Nephron progenitor cell (in vitro differentiated cells): ENCODE results near the gene MGLL.

Experiments
- DNase-seq: peaks from one replicate; pipeline ENCODE4 v3.0.0; 2021
- H3K27ac Mint-ChIP-seq: 2 replicates; pipeline ENCODE4 v1.8.0; 2021; ENCODE audit warnings: mild to moderate bottlenecking, moderate library complexity, mixed read lengths
- H3K27me3 Mint-ChIP-seq: 2 replicates; pipeline ENCODE4 v1.8.0; 2021; ENCODE audit warnings: mild to moderate bottlenecking, low read depth, mixed read lengths; ENCODE audit not compliant: poor library complexity
- H3K36me3 Mint-ChIP-seq: 2 replicates; pipeline ENCODE4 v1.8.0; 2021; ENCODE audit warnings: low read depth, mixed read lengths
- H3K4me1 Mint-ChIP-seq: 2 replicates; pipeline ENCODE4 v1.8.0; 2021; ENCODE audit warnings: mixed read lengths
- H3K4me3 Mint-ChIP-seq: 2 replicates; pipeline ENCODE4 v1.8.0; 2021; ENCODE audit warnings: mild to moderate bottlenecking, moderate library complexity, mixed read lengths
- H3K9me3 Mint-ChIP-seq: 2 replicates; pipeline ENCODE4 v1.8.0; 2021; ENCODE audit warnings: mild to moderate bottlenecking, moderate library complexity, mixed read lengths
- TF ChIP-seq, protein P1 (sequence below): fragments of 200-600 bp; sonication (generic); IDR thresholded peaks from 2 replicates; pipeline ENCODE4 v1.5.0; 2021; ENCODE audit warnings: antibody characterized with exemption

MGLL gene

GRCh38 chr3:127676921-127677351 is 145.4 kb downstream of the MGLL start:
- peaks cover 42% of the 10 kb centered on the region for H3K4me1 Mint-ChIP-seq
- H3K27ac Mint-ChIP-seq, result no peak overlapping the region
- H3K36me3 Mint-ChIP-seq, result no peaks in the 10 kb centered on the region
- TF ChIP-seq, protein P1, sequence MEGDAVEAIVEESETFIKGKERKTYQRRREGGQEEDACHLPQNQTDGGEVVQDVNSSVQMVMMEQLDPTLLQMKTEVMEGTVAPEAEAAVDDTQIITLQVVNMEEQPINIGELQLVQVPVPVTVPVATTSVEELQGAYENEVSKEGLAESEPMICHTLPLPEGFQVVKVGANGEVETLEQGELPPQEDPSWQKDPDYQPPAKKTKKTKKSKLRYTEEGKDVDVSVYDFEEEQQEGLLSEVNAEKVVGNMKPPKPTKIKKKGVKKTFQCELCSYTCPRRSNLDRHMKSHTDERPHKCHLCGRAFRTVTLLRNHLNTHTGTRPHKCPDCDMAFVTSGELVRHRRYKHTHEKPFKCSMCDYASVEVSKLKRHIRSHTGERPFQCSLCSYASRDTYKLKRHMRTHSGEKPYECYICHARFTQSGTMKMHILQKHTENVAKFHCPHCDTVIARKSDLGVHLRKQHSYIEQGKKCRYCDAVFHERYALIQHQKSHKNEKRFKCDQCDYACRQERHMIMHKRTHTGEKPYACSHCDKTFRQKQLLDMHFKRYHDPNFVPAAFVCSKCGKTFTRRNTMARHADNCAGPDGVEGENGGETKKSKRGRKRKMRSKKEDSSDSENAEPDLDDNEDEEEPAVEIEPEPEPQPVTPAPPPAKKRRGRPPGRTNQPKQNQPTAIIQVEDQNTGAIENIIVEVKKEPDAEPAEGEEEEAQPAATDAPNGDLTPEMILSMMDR, result no peak
- H3K27me3 Mint-ChIP-seq, result peaks cover 36% of the 10 kb centered on the region
- no peak for DNase-seq
- H3K9me3 Mint-ChIP-seq, result no peaks in the 10 kb centered on the region
- no peak overlapping the region for H3K4me3 Mint-ChIP-seq

GRCh38 chr3:127676456-127676855 is 145.9 kb downstream of the MGLL start:
- Mint-ChIP-seq H3K27ac (no peak overlapping the region), H3K9me3 (no peaks in the 10 kb centered on the region), H3K27me3 (peaks cover 38% of the 10 kb centered on the region), H3K36me3 (no peaks in the 10 kb centered on the region), H3K4me3 (no peak overlapping the region), H3K4me1 (peaks cover 41% of the 10 kb centered on the region)
- no peak for DNase-seq
- TF ChIP-seq, protein P1, result no peak

- Mint-ChIP-seq H3K9me3 (no peaks in the 10 kb centered on the region), H3K4me1 (peaks cover 35% of the 10 kb centered on the region), H3K27me3 (peaks cover 42% of the 10 kb centered on the region), H3K27ac (no peak overlapping the region), H3K36me3 (no peaks in the 10 kb centered on the region), H3K4me3 (no peak overlapping the region)
- TF ChIP-seq, protein P1, result no peak
- DNase-seq, result no peak
Observed at GRCh38 chr3:127675651-127676391, 146.5 kb downstream of the MGLL start.

GRCh38 chr3:127674790-127675189 is 147.5 kb downstream of the MGLL start:
- no peaks in the 10 kb centered on the region for H3K36me3 Mint-ChIP-seq
- peaks cover 35% of the 10 kb centered on the region for H3K4me1 Mint-ChIP-seq
- H3K4me3 Mint-ChIP-seq, result peak overlapping the region; percentile 88
- H3K27ac Mint-ChIP-seq, result no peak overlapping the region
- H3K27me3 Mint-ChIP-seq, result peaks cover 48% of the 10 kb centered on the region
- TF ChIP-seq, protein P1, result no peak
- DNase-seq, result no peak
- no peaks in the 10 kb centered on the region for H3K9me3 Mint-ChIP-seq

DNA sequence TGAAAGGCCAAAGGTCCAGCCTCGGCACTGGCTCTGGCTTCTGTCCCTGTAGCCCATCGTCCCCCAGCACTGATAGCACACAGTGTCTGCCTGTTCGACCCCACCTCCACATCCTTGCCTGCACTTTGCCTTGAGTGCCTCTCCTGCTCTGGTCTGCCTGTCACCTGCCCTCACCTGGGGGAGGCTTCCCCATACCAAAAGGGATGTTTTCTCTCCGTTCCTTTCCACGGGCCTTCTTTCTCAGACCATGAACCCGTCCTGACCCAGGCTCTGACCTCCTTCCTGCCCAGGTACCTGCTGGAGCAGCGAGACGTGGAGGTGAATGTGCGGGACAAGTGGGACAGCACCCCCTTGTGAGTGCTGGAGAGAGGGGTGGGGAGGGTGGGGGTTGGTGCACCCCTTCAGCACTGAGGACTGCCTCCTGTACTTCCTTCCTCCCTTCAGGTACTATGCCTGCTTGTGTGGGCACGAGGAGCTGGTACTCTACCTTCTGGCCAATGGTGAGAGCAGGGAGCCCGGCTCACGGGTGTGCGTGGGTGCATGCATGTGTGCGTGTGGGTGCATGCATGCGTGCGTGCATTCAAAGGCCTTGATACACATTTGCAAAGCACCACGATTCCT is 148.1 kb downstream of the MGLL start:
- peaks cover 51% of the 10 kb centered on the region for H3K27me3 Mint-ChIP-seq
- no peaks in the 10 kb centered on the region for H3K9me3 Mint-ChIP-seq
- DNase-seq, result no peak
- no peak overlapping the region for H3K27ac Mint-ChIP-seq
- peak overlapping the region; percentile 88 for H3K4me3 Mint-ChIP-seq
- TF ChIP-seq, protein P1, result no peak
- H3K4me1 Mint-ChIP-seq, result peaks cover 35% of the 10 kb centered on the region
- no peaks in the 10 kb centered on the region for H3K36me3 Mint-ChIP-seq
